Prostate gland (tissue), 2 donors: Measurements from ENCODE around the gene SLC45A3.

Experiments
- POLR2A ChIP-seq: fragments of 450-650 bp; IDR thresholded peaks from one replicate; pipeline ENCODE4 v1.6.1; 2016; ENCODE audit warnings: antibody characterized with exemption, mild to moderate bottlenecking
- POLR2AphosphoS5 ChIP-seq: sonication (generic); formaldehyde crosslinking; IDR thresholded peaks from one replicate; pipeline ENCODE4 v1.6.1; 2017; ENCODE audit warnings: antibody characterized with exemption
- TF ChIP-seq, protein P1 (sequence below), 4 experiments: fragments of 200-600 bp in 2 of 4; fragments of 450-650 bp in 2 of 4; sonication (generic) in 2 of 4; IDR thresholded peaks; 1 replicate in 3 of 4; 2 replicates in 1 of 4; pipeline ENCODE4 v1.5.1; 2016 to 2019; ENCODE audit warnings: antibody characterized with exemption in 4 of 4, mild to moderate bottlenecking in 2 of 4, moderate library complexity in 2 of 4

DNA sequence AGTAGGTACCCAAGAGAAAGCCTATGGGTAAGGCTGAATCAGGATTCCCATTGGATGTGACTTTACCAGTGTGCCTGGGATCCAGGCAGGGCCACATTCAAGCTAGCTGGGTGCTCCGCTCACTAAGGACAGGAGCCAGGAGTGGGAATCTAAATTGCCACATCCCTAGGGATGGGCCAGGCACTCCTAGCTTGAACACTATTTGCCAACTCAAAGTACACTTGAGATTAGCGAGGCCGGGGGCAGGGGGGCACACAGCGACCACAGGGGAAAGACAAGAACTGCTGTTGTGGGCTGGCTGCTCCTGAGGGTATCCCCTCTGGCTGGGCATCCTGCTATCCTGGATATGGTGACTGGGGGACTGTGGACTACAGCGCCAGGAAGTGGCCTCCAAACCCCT is 4.3 kb downstream of the SLC45A3 start:
- TF ChIP-seq POLR2A, result no peak
- no peak for TF ChIP-seq POLR2AphosphoS5
- TF ChIP-seq, protein P1, sequence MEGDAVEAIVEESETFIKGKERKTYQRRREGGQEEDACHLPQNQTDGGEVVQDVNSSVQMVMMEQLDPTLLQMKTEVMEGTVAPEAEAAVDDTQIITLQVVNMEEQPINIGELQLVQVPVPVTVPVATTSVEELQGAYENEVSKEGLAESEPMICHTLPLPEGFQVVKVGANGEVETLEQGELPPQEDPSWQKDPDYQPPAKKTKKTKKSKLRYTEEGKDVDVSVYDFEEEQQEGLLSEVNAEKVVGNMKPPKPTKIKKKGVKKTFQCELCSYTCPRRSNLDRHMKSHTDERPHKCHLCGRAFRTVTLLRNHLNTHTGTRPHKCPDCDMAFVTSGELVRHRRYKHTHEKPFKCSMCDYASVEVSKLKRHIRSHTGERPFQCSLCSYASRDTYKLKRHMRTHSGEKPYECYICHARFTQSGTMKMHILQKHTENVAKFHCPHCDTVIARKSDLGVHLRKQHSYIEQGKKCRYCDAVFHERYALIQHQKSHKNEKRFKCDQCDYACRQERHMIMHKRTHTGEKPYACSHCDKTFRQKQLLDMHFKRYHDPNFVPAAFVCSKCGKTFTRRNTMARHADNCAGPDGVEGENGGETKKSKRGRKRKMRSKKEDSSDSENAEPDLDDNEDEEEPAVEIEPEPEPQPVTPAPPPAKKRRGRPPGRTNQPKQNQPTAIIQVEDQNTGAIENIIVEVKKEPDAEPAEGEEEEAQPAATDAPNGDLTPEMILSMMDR (IDR thresholded peaks at IDR 0.05), result no peak
